Hematopoietic multipotent progenitor cell treated with erythropoietin and hydrocortisone succinate and interleukin-3 and kit ligand, for 8 days (in vitro differentiated cells): ENCODE measurements around the gene ZNF197.
"Not testable (repeated sequence)": the region's sequence is repeated elsewhere in the genome, so short reads cannot be mapped to it uniquely, and the experiment has no call there.

Experiments
- DNase-seq: peaks from one replicate; pipeline ENCODE4 v3.0.0-alpha.2; 2015

ZNF197 gene

GRCh38 chr3:44624749-44625480, at the start of gene ZNF197:
TSS of gene ZNF197 (plus strand) at chr3:44625036. CDS start at chr3:44629155, 4,119 bp downstream.
- DNase-seq = peak; percentile 89

DNA sequence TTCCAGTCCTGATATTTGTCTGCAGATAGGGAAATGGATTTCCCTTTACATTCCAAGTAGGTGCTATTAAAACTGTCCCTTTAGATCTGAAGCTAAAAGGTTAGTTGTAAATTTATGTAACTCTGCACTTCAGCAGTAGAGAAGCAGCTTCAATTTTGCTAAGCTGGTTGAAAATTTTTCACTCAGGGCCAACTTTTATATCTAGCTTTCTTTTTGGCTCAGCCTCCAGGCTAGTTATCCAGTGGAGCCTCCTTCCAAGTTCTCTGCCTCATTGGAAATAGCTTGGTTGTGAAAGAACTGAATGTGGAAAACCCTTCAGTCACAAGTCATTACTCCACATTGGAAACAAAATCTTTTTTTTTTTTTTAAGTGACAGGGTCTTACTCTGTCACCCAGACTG, 48.2 kb upstream of the ZNF197 start:
- DNase-seq = no peak

GRCh38 chr3:44577354-44577952, 47.4 kb upstream of the ZNF197 start:
- not testable (repeated sequence) for DNase-seq

GRCh38 chr3:44578316-44578715, 46.5 kb upstream of the ZNF197 start:
- not testable (repeated sequence) for DNase-seq

DNA sequence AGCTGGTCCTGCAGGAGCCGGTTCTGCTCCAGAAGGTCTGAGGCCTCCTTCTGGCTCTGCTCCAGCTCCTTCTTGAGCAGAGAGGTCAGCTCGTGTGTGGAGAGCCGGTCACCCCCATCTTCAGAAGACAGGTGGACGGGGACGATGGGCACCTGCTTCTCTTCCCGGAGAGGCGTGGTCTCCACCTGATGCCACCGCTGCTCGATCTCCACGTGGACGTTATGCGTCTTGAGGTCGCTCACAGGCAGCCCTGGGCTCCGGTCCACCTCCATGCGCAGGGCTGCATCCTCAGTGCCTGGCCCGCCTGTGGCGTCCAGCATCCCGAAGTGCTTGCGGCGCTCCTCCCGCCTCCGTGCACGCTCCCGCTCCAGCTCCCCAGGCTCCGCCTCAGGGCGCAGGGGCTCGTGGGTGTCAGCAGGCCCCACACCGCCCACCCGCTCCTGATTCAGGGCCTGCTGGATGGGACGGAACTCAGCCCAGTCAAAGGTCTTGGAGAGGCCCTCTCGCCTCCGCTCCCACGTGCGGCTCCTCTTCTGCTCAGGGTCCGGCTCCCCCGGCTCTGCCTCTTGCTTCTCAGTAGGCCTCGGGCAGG, 45.8 kb upstream of the ZNF197 start:
- not testable (repeated sequence) for DNase-seq

DNA sequence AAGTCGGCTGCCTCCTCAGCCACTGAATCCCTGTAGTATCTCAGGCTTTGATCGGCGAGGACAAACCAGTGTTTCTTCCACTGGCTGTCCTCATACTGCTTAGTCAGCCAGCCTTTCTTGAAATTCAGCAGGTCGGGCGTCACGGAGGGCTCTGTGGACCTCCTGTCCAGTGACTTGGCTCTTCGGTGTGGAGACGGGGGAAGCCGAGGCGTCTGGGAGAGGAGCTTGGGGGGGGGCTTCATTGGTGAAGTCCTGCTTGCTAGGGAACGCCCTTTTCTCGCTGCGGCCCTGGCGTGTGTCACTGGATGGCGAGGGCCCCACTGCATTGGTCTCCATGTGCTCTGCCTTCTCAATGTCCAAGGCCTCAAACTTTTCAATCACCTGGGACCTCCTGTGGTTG, 45.1 kb upstream of the ZNF197 start:
- not testable (repeated sequence) for DNase-seq

DNA sequence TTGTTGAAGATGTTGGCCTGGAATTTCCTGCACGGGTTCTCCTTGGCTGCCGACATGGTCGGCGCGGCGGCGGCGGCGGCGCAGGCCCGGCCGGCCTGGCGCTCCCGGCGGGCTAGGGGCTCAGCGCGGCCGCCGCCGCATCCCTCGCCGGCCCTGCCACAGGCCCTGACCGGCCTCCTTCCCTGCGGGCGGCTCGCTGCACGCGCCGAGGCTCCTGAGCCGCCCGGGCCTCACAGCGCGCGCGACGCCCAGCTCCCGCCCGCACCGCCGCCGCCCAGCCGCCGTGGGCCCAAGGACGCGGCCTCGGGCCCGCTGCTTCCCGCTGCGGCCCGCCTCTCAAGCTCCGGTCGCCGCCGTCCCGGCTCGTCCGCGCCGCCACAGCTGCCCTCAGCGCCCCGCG, 43.9 kb upstream of the ZNF197 start:
- not testable (repeated sequence) for DNase-seq

DNA sequence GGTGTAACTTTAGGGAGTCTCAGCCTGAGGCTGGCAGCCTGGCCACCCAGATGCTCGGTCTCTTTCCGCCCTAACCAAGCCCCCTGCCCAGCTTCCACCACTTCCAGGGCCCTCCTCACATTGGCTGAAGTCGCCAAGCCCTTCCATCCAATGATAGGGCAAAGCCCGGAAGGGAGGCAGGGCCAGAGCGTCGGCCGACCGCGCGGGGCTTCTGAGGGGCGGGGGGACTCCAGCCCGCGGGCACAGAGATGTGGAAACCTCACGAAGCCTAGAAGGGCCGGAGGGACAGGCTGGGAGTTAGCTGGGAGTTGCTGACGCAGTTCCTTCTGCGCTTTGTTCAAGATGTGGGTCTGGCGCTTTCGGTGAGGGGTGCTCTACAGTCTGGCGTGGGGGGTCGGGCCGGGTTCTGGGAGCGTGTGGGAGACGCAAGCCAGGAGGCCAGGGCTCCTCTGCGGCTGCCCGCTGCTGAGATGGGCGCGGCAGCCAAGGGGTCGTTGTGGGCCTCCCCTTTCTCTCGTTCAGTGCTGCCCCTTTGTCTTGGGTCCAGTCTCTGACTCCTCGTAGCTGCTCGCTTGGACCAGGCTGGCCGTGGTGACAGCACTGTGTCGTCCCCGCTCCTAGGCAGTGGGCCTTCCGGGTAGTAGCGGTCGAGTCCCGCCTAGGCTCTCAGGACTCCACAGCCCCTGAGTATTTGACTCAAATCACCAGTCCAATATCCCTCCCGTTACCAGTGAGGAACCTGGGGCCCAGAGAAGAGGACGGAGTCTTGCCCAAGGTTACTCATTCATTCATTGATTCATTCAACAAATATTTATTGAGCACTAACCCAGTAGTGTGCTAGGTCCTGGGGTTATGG, 40.0 kb upstream of the ZNF197 start, which contains the start of gene ZNF660:
TSS of gene ZNF660 (plus strand) at position 319 of the 856 bp plus-strand sequence. CDS start 9,230 bp downstream, outside the sequence.
- peak; percentile 6 for DNase-seq

DNA sequence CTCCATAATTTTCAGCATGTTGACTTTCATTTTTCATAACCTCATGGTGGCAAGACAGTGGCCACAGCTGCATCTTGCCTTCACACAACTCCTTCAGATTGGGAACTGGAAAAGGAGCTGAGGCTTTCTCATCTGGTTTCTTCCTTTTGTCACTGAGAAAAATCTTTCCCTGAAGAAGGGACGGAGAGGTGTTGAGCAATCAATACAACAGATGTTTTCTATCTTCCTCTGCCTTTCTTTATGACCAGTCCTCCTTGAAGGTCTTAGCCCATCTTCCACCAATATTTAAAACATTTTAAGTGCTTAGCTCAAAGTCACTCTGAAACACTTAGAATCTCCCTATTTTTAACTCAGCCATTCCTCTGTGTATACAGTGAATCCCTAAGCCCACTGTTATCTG, 28.2 kb upstream of the ZNF197 start:
- DNase-seq = no peak

DNA sequence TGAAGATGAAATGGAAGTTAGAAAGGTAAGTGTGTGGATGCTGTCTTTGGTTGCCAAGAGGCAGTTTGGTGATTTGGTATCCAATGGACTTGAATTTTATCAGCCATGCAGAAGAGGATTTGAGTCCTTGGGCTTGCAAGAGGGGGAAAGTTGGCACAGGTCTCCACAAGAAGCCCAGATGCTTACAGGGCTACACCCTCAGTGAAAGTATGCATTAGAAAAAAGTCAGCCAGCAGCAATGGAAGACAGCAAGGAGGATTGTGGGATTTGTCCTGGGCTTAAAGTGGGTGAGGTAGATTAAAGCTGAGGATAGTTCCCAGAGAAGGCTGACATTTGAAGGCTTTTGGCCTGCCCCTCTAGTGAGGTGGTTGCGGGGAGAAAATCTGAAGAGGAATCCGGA, 23.1 kb upstream of the ZNF197 start:
- no peak for DNase-seq

- DNase-seq = no peak
These were observed 12.2 kb upstream of the ZNF197 start for GRCh38 chr3:44612678-44613077.

DNA sequence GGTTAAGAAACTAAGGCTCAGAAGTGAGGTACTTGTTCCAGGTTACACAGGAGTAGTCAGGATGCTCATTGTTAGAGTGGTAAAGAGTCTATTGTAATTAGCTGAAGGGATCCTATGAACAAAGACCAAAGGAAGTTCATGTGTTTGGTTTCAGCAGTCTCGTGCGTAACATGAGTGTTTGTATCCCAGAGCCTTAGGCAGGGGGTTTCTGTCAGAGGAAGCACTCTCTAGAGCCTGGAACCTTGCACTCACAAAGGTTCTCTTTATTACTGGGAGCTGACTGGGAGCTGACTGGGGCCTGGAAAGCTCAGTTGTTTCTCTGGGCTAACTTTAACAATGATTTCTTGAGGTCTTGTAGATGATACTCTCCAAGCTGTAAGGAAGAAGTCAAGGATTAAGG, 3.9 kb downstream of the ZNF197 start:
- DNase-seq = no peak

GRCh38 chr3:44632193-44632592, 7.4 kb downstream of the ZNF197 start:
- no peak for DNase-seq

- no peak for DNase-seq
These were observed 17.5 kb downstream of the ZNF197 start for GRCh38 chr3:44642337-44642736.

DNA sequence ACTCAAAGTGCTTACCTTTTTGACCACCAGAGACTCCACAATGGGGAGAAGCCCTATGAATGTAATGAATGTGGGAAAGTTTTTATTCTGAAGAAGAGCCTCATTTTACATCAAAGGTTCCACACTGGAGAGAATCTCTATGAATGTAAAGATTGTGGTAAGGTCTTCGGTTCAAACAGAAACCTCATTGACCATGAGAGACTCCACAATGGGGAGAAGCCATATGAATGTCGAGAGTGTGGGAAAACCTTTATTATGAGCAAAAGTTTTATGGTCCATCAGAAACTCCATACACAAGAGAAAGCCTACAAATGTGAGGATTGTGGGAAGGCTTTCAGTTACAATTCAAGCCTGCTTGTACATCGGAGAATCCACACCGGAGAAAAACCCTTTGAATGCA, 18.2 kb downstream of the ZNF197 start:
- no peak for DNase-seq

GRCh38 chr3:44647771-44648170, 22.9 kb downstream of the ZNF197 start:
- DNase-seq = no peak

- DNase-seq = peak; percentile 87
These were observed 23.9 kb downstream of the ZNF197 start, which contains the start of gene ZNF35 for GRCh38 chr3:44648564-44649229. TSS of gene ZNF35 (plus strand) at chr3:44648732. CDS start at chr3:44651068, 2,336 bp downstream.

DNA sequence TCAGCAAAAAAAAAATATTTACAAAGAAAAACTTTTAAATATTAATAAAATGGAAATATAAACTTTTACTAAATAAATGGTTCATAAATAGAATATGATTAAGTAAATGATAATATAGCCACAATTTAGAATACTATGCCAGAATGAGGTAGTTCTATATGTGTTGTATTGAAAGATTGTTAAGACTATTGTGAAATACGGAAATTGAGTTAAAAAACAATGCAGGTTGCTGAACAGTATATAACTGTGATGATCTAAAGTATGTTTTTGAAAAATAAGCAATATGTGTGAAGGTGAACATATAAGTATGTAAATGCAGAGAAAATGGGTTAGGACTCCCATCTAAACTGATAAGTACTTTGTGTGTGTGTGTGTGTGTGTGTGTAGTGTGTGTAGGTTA, 24.9 kb downstream of the ZNF197 start:
- no peak for DNase-seq

DNA sequence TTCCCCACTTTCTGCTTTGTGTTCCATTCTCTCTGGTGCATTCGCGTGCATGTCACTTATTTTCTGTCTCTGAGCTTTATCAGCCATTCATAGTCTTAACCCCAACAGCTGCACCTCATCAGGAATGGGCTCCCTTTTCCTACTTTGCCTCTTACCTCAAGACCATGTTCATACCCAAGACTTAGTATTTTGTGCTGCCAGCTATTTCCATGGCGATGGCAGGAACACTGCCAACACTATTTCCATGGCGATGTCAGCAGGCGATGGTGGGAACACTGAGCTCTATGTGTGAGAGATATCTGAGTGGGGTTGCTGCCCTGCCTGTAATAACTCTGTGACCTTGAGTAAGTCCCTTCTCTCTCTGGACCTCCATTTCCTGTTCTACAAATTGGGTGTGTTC, 29.2 kb downstream of the ZNF197 start:
- no peak for DNase-seq

GRCh38 chr3:44659015-44659414, 34.2 kb downstream of the ZNF197 start:
- no peak for DNase-seq

DNA sequence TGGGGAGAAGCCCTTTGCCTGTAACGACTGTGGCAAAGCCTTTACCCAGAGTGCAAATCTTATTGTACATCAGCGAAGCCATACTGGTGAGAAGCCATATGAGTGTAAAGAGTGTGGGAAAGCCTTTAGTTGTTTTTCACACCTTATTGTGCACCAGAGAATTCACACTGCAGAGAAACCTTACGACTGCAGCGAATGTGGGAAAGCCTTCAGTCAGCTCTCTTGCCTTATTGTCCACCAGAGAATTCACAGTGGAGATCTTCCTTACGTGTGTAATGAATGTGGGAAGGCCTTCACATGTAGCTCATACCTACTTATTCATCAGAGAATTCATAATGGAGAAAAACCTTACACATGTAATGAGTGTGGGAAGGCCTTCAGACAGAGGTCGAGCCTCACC, 34.6 kb downstream of the ZNF197 start:
- DNase-seq = no peak

GRCh38 chr3:44661189-44661588, 36.4 kb downstream of the ZNF197 start:
- no peak for DNase-seq
